ENCODE results near the gene EIF4G3.

The EIF4G3 gene

DNA sequence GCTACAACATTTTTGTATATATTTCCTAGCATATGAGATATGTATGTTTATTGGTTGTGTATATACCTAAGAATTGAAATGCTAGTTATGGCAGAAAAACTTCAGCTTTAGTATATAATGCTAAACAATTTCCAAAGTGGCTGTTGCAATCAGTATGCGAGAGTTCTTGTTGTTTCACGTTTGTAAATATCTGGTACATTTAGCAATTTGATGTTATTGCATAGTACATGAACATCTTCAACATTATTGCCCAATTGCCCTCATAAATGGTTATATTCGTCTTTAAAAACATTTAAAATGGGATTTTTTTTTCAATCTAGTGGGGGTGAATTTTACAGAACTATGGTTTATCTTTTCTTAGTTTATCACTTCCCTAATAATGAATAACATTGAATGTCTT lies 303.4 kb downstream of the EIF4G3 start:
- Histone ChIP-seq H3K27ac (ENCODE audit: low read depth, low read length) (no peak overlapping the region), H3K9me2 (replicated peaks; ENCODE audit: insufficient read depth, low read length) (no peaks in the 10 kb centered on the region), H3K4me2 (ENCODE audit: low read depth, low read length, poor library complexity, severe bottlenecking) (no peak overlapping the region), H3F3A (ENCODE audit: insufficient read depth) (0 out of 2 replicates have a peak, but pooled peaks cover under 1% of the 10 kb centered on the region), H3K27me3 (ENCODE audit: low read length) (no peaks in the 10 kb centered on the region), H3K9me3 (ENCODE audit: insufficient read depth, low read length) (no peaks in the 10 kb centered on the region), H3K9ac (ENCODE audit: low read length) (no peak overlapping the region), H3K4me3 (ENCODE audit: insufficient read depth, low read length, poor library complexity, severe bottlenecking) (no peak overlapping the region), H4K20me1 (ENCODE audit: low read depth, low read length) (no peaks in the 10 kb centered on the region), H3K36me3 (ENCODE audit: low read length) (peaks cover 8% of the 10 kb centered on the region), H3K79me2 (ENCODE audit: insufficient read depth, low read length) (no peaks in the 10 kb centered on the region), H2AFZ (ENCODE audit: low read depth, low read length, severe bottlenecking) (no peak overlapping the region)
- TF ChIP-seq CTCF (IDR thresholded peaks at IDR 0.05; ENCODE audit: insufficient read depth, low read length, poor library complexity, severe bottlenecking) (no peak), EZH2phosphoT487 (conservative IDR thresholded peaks at IDR 0.05; ENCODE audit: low read length) (no peak)

GRCh38 chr1:20871419-20871818 lies 305.3 kb downstream of the EIF4G3 start:
- H3K79me2 ChIP-seq (ENCODE audit: insufficient read depth, low read length) = no peaks in the 10 kb centered on the region
- no peaks in the 10 kb centered on the region for H3K9me2 ChIP-seq (replicated peaks; ENCODE audit: insufficient read depth, low read length)
- no peaks in the 10 kb centered on the region for H3K9me3 ChIP-seq (ENCODE audit: insufficient read depth, low read length)
- H3K27me3 ChIP-seq (ENCODE audit: low read length) = no peaks in the 10 kb centered on the region
- H3K36me3 ChIP-seq (ENCODE audit: low read length) = no peaks in the 10 kb centered on the region
- TF ChIP-seq EZH2phosphoT487 (conservative IDR thresholded peaks at IDR 0.05; ENCODE audit: low read length) (no peak), CTCF (IDR thresholded peaks at IDR 0.05; ENCODE audit: insufficient read depth, low read length, poor library complexity, severe bottlenecking) (no peak)
- H3K27ac ChIP-seq (ENCODE audit: low read depth, low read length) = no peak overlapping the region
- no peak overlapping the region for H2AFZ ChIP-seq (ENCODE audit: low read depth, low read length, severe bottlenecking)
- H3K4me3 ChIP-seq (ENCODE audit: insufficient read depth, low read length, poor library complexity, severe bottlenecking) = no peak overlapping the region
- no peaks in the 10 kb centered on the region for H3F3A ChIP-seq (ENCODE audit: insufficient read depth)
- H3K9ac ChIP-seq (ENCODE audit: low read length) = no peak overlapping the region
- no peak overlapping the region for H3K4me2 ChIP-seq (ENCODE audit: low read depth, low read length, poor library complexity, severe bottlenecking)
- H4K20me1 ChIP-seq (ENCODE audit: low read depth, low read length) = no peaks in the 10 kb centered on the region

- H3K36me3 ChIP-seq (ENCODE audit: low read length) = no peaks in the 10 kb centered on the region
- TF ChIP-seq EZH2phosphoT487 (conservative IDR thresholded peaks at IDR 0.05; ENCODE audit: low read length) (no peak), CTCF (IDR thresholded peaks at IDR 0.05; ENCODE audit: insufficient read depth, low read length, poor library complexity, severe bottlenecking) (no peak)
- no peaks in the 10 kb centered on the region for H3K79me2 ChIP-seq (ENCODE audit: insufficient read depth, low read length)
- no peak overlapping the region for H3K9ac ChIP-seq (ENCODE audit: low read length)
- no peaks in the 10 kb centered on the region for H3K9me2 ChIP-seq (replicated peaks; ENCODE audit: insufficient read depth, low read length)
- H4K20me1 ChIP-seq (ENCODE audit: low read depth, low read length) = no peaks in the 10 kb centered on the region
- H3K4me3 ChIP-seq (ENCODE audit: insufficient read depth, low read length, poor library complexity, severe bottlenecking) = no peak overlapping the region
- no peak overlapping the region for H3K4me2 ChIP-seq (ENCODE audit: low read depth, low read length, poor library complexity, severe bottlenecking)
- H3K9me3 ChIP-seq (ENCODE audit: insufficient read depth, low read length) = no peaks in the 10 kb centered on the region
- no peaks in the 10 kb centered on the region for H3K27me3 ChIP-seq (ENCODE audit: low read length)
- no peak overlapping the region for H2AFZ ChIP-seq (ENCODE audit: low read depth, low read length, severe bottlenecking)
- H3K27ac ChIP-seq (ENCODE audit: low read depth, low read length) = no peak overlapping the region
- H3F3A ChIP-seq (ENCODE audit: insufficient read depth) = no peaks in the 10 kb centered on the region
Observed at GRCh38 chr1:20870718-20871117, 306.0 kb downstream of the EIF4G3 start.
